ENCODE results near the gene CASTOR2. TPM values are rescaled to one million over a fixed set of nuclear protein-coding genes. Genes with fewer than 3 reads are reported as not detected.
"Not testable (repeated sequence)": the region's sequence is repeated elsewhere in the genome, so short reads cannot be mapped to it uniquely, and the experiment has no call there.

The CASTOR2 gene
- total RNA-seq, 5 donors from 2014 or later (not counting 1 experiment from before 2014, with no cell fraction given) = 4.7 to 8.1 (median 7.2) TPM

- CTCF ChIA-PET; H3K4me1 Mint-ChIP-seq; H3K36me3 ChIP-seq (ENCODE audit: control insufficient read depth in 2 of 2, extremely low read depth in 1 of 2, insufficient read depth in 1 of 2, low read length in 1 of 2); POLR2A ChIA-PET; H3K9me3 ChIP-seq; H3K4me1 ChIP-seq (ENCODE audit: control insufficient read depth in 1 of 2, extremely low read depth in 1 of 2, insufficient read depth in 2 of 2, low read length in 2 of 2); H3K4me3 ChIP-seq (ENCODE audit: control insufficient read depth in 1 of 2, extremely low read depth in 1 of 2, low read length in 1 of 2); H3K4me3 Mint-ChIP-seq; H3K9me3 Mint-ChIP-seq; H3K36me3 Mint-ChIP-seq; H3K27ac ChIP-seq (ENCODE audit: low read length); DNase-seq; H3K27ac Mint-ChIP-seq; H3K27me3 Mint-ChIP-seq; H3K27me3 ChIP-seq (replicated peaks in 1 of 2; ENCODE audit: control insufficient read depth in 2 of 2, extremely low read depth in 1 of 2, insufficient read depth in 2 of 2, low read length in 1 of 2); ATAC-seq (replicated peaks in 1 of 4): not testable (repeated sequence)
- WGBS (ENCODE audit: insufficient coverage) = no CpG with 5 or more reads among the region's 9 CpGs
Observed at GRCh38 chr7:74941302-74942069, 23.0 kb upstream of the CASTOR2 start.

GRCh38 chr7:74943923-74944322, 20.6 kb upstream of the CASTOR2 start:
- CTCF ChIA-PET, H3K36me3 Mint-ChIP-seq: not testable (repeated sequence)

GRCh38 chr7:74947741-74948140, 16.8 kb upstream of the CASTOR2 start:
- H3K36me3 ChIP-seq (ENCODE audit: control insufficient read depth in 2 of 2, extremely low read depth in 1 of 2, insufficient read depth in 1 of 2, low read length in 1 of 2); H3K4me1 ChIP-seq (ENCODE audit: control insufficient read depth in 1 of 2, extremely low read depth in 1 of 2, insufficient read depth in 2 of 2, low read length in 2 of 2); H3K36me3 Mint-ChIP-seq; DNase-seq; H3K4me3 ChIP-seq (ENCODE audit: control insufficient read depth in 1 of 2, extremely low read depth in 1 of 2, low read length in 1 of 2); ATAC-seq (replicated peaks in 1 of 4); H3K4me3 Mint-ChIP-seq; H3K9me3 Mint-ChIP-seq; H3K27me3 ChIP-seq (replicated peaks in 1 of 2; ENCODE audit: control insufficient read depth in 2 of 2, extremely low read depth in 1 of 2, insufficient read depth in 2 of 2, low read length in 1 of 2); POLR2A ChIA-PET; H3K27ac ChIP-seq (ENCODE audit: low read length); H3K27ac Mint-ChIP-seq; H3K27me3 Mint-ChIP-seq; CTCF ChIA-PET; H3K9me3 ChIP-seq; H3K4me1 Mint-ChIP-seq: not testable (repeated sequence)
- no CpG with 5 or more reads among the region's 3 CpGs for WGBS (ENCODE audit: insufficient coverage)

More at GRCh38 chr7:74943923-74944322, 20.6 kb upstream of the CASTOR2 start:
- H3K4me3 ChIP-seq (ENCODE audit: control insufficient read depth in 1 of 2, extremely low read depth in 1 of 2, low read length in 1 of 2); H3K4me1 ChIP-seq (ENCODE audit: control insufficient read depth in 1 of 2, extremely low read depth in 1 of 2, insufficient read depth in 2 of 2, low read length in 2 of 2); POLR2A ChIA-PET; H3K36me3 ChIP-seq (ENCODE audit: control insufficient read depth in 2 of 2, extremely low read depth in 1 of 2, insufficient read depth in 1 of 2, low read length in 1 of 2); H3K9me3 ChIP-seq; DNase-seq; H3K27me3 Mint-ChIP-seq; ATAC-seq (replicated peaks in 1 of 4); H3K27me3 ChIP-seq (replicated peaks in 1 of 2; ENCODE audit: control insufficient read depth in 2 of 2, extremely low read depth in 1 of 2, insufficient read depth in 2 of 2, low read length in 1 of 2); H3K4me1 Mint-ChIP-seq; H3K27ac ChIP-seq (ENCODE audit: low read length); H3K4me3 Mint-ChIP-seq; H3K27ac Mint-ChIP-seq; H3K9me3 Mint-ChIP-seq: not testable (repeated sequence)
- WGBS (ENCODE audit: insufficient coverage) = no CpG with 5 or more reads among the region's 4 CpGs

DNA sequence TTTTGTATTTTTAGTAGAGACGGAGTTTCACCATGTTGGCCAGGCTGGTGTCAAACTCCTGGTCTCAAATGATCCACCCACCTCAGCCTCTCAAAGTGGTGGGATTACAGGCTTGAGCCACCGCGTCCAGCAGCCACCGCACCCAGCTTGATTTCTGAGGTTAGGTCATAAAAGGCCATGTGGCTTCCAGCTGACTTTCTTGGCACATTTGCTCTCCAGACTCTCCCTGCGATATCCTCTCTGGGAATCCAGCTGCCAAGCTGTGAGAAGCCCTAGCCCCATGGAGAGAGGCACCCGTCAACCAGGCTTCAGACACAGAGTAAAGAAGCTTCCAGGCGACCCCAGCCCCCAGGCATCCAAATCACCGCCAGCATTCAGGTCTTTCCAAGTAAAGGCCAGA, 10.7 kb upstream of the CASTOR2 start:
- H3K4me3 Mint-ChIP-seq; H3K27ac Mint-ChIP-seq; H3K27me3 Mint-ChIP-seq; H3K36me3 Mint-ChIP-seq; H3K4me1 ChIP-seq (ENCODE audit: control insufficient read depth in 1 of 2, extremely low read depth in 1 of 2, insufficient read depth in 2 of 2, low read length in 2 of 2); H3K36me3 ChIP-seq (ENCODE audit: control insufficient read depth in 2 of 2, extremely low read depth in 1 of 2, insufficient read depth in 1 of 2, low read length in 1 of 2); CTCF ChIA-PET; H3K27ac ChIP-seq (ENCODE audit: low read length); H3K9me3 Mint-ChIP-seq; H3K27me3 ChIP-seq (replicated peaks in 1 of 2; ENCODE audit: control insufficient read depth in 2 of 2, extremely low read depth in 1 of 2, insufficient read depth in 2 of 2, low read length in 1 of 2); H3K4me1 Mint-ChIP-seq; ATAC-seq (replicated peaks in 1 of 4); DNase-seq; POLR2A ChIA-PET; H3K4me3 ChIP-seq (ENCODE audit: control insufficient read depth in 1 of 2, extremely low read depth in 1 of 2, low read length in 1 of 2); H3K9me3 ChIP-seq: not testable (repeated sequence)
- no CpG with 5 or more reads among the region's 8 CpGs for WGBS (ENCODE audit: insufficient coverage)

- POLR2A ChIA-PET; H3K4me3 ChIP-seq (ENCODE audit: control insufficient read depth in 1 of 2, extremely low read depth in 1 of 2, low read length in 1 of 2); H3K9me3 ChIP-seq; DNase-seq; H3K27ac Mint-ChIP-seq; H3K27ac ChIP-seq (ENCODE audit: low read length); H3K9me3 Mint-ChIP-seq; ATAC-seq (replicated peaks in 1 of 4); H3K27me3 Mint-ChIP-seq; H3K4me3 Mint-ChIP-seq; CTCF ChIA-PET; H3K27me3 ChIP-seq (replicated peaks in 1 of 2; ENCODE audit: control insufficient read depth in 2 of 2, extremely low read depth in 1 of 2, insufficient read depth in 2 of 2, low read length in 1 of 2); H3K36me3 Mint-ChIP-seq; H3K4me1 Mint-ChIP-seq; H3K4me1 ChIP-seq (ENCODE audit: control insufficient read depth in 1 of 2, extremely low read depth in 1 of 2, insufficient read depth in 2 of 2, low read length in 2 of 2); H3K36me3 ChIP-seq (ENCODE audit: control insufficient read depth in 2 of 2, extremely low read depth in 1 of 2, insufficient read depth in 1 of 2, low read length in 1 of 2): not testable (repeated sequence)
- WGBS (ENCODE audit: insufficient coverage) = no CpG with 5 or more reads among the region's 2 CpGs
Observed at GRCh38 chr7:74958328-74958727, 6.2 kb upstream of the CASTOR2 start.

- ATAC-seq (replicated peaks in 1 of 4); H3K36me3 ChIP-seq (ENCODE audit: control insufficient read depth in 2 of 2, extremely low read depth in 1 of 2, insufficient read depth in 1 of 2, low read length in 1 of 2); POLR2A ChIA-PET; H3K9me3 Mint-ChIP-seq; H3K27me3 ChIP-seq (replicated peaks in 1 of 2; ENCODE audit: control insufficient read depth in 2 of 2, extremely low read depth in 1 of 2, insufficient read depth in 2 of 2, low read length in 1 of 2); H3K4me1 ChIP-seq (ENCODE audit: control insufficient read depth in 1 of 2, extremely low read depth in 1 of 2, insufficient read depth in 2 of 2, low read length in 2 of 2); H3K4me3 ChIP-seq (ENCODE audit: control insufficient read depth in 1 of 2, extremely low read depth in 1 of 2, low read length in 1 of 2); CTCF ChIA-PET; H3K36me3 Mint-ChIP-seq; H3K27ac ChIP-seq (ENCODE audit: low read length); H3K4me1 Mint-ChIP-seq; H3K27ac Mint-ChIP-seq; H3K27me3 Mint-ChIP-seq; H3K9me3 ChIP-seq: not testable (repeated sequence)
- 80% methylated on average over 3 of the region's 32 CpGs for WGBS (ENCODE audit: insufficient coverage)
- peak in 1 of 35 experiments; percentile 0 for DNase-seq
- H3K4me3 Mint-ChIP-seq = peak overlapping the region in 2 of 3 donors; percentile 43 to 50
Observed at GRCh38 chr7:74963704-74964510, 598 bp upstream of the CASTOR2 start.
